Measurements from ENCODE around the gene ZNF784. TPM values are rescaled to one million over a fixed set of nuclear protein-coding genes. Genes with fewer than 3 reads are reported as not detected.

Gene ZNF784
- total and polyA plus RNA-seq, 2 of the 4 experiments (the other 2 are of a cell fraction): 2.5 to 3.7 TPM

- Histone ChIP-seq H2AK9ac (replicated peaks; ENCODE audit: low read depth, low read length, poor library complexity) (peak overlapping the region; percentile 99), H4K91ac (ENCODE audit: insufficient read depth, low read depth, low read length) (peak overlapping the region; percentile 80), H2BK120ac (ENCODE audit: low read depth, low read length) (peak overlapping the region; percentile 62; the same call in 1 of the 2 replicates), H4K20me1 (ENCODE audit: insufficient read depth, low read length) (peaks cover 43% of the 10 kb centered on the region), H3K23ac (ENCODE audit: low read depth, low read length) (peak overlapping the region; percentile 68; the same call in 1 of the 2 replicates), H2BK20ac (ENCODE audit: low read depth, low read length) (no peak overlapping the region), H3K27me3 (ENCODE audit: control insufficient read depth, insufficient read depth, low read length) (no peaks in the 10 kb centered on the region), H3K4me3 (ENCODE audit: insufficient read depth, low read depth, low read length) (peak overlapping the region; percentile 71), H3K9ac (ENCODE audit: low read depth, low read length) (peak overlapping the region; percentile 86), H3K9me3 (ENCODE audit: control insufficient read depth, insufficient read depth, low read length) (no peaks in the 10 kb centered on the region), H3K4ac (ENCODE audit: low read depth, low read length) (peak overlapping the region; percentile 91), H3K4me1 (ENCODE audit: control insufficient read depth, insufficient read depth, low read length) (peaks cover 14% of the 10 kb centered on the region), H3K27ac (ENCODE audit: insufficient read depth, low read length) (peak overlapping the region; percentile 89), H3K4me2 (ENCODE audit: low read depth, low read length) (peak overlapping the region; percentile 35), H2BK15ac (ENCODE audit: low read depth, low read length) (no peak overlapping the region; the same call in 2 of the 3 replicates), H2BK5ac (ENCODE audit: low read depth, low read length, poor library complexity, severe bottlenecking) (peak overlapping the region; percentile 82), H2AK5ac (ENCODE audit: low read depth, low read length) (peak overlapping the region; percentile 53), H3K56ac (ENCODE audit: extremely low read depth, insufficient read depth, low read length) (peak overlapping the region; percentile 97), H3K36me3 (ENCODE audit: control insufficient read depth, insufficient read depth, low read length) (peaks cover 8% of the 10 kb centered on the region), H4K5ac (ENCODE audit: low read depth, low read length) (peak overlapping the region; percentile 64), H2AFZ (replicated peaks; ENCODE audit: low read length, poor library complexity) (peak overlapping the region; percentile 98), H3K9me1 (ENCODE audit: insufficient read depth, low read length) (peaks cover 13% of the 10 kb centered on the region), H3K18ac (ENCODE audit: low read depth, low read length) (peak overlapping the region; percentile 40), H3K14ac (replicated peaks; ENCODE audit: low read depth, low read length) (peak overlapping the region; percentile 95), H4K8ac (ENCODE audit: low read depth in 2 of 2, low read length in 2 of 2) (peak overlapping the region; percentile 93 to 98), H3K79me1 (ENCODE audit: low read depth in 1 of 2, low read length in 2 of 2) (peaks cover under 1 to 14% of the 10 kb centered on the region in 2 experiments; a peak in 2 of 4 replicates)
- dilution Hi-C loops (cut with HindIII; ENCODE audit: low sequenced_read_pairs, unreplicated experiment): no loop called here
- in situ Hi-C loops (cut with MboI; ENCODE audit: low sequenced_read_pairs): loop anchor here (25.0 kb wide), 2 partner anchors 1191 to 1516 kb away; partner anchors contain the start of genes CDC42EP5, CNOT3 and LENG9
- 1% methylated on average over 37 of the region's 57 CpGs; no CpG with 5 or more reads in 1 of the 2 experiments for WGBS, 2 experiments (ENCODE audit: extremely low coverage in 2 of 2, insufficient read length in 1 of 2)
- intact Hi-C loops (cut with micrococcal nuclease): loop anchor here (2.0 kb wide), 1 partner anchor 21 kb away; the partner anchor contains the start of gene EPN1
- no TSS peak for BruUV-seq (replicated peaks)
- ATAC-seq (ENCODE audit: low read depth) (peak; percentile 57), DNase-seq (peak; percentile 99)
- ChIA-PET POLR2A (ENCODE audit: unreplicated experiment) (interaction anchor here (0.6 to 1.1 kb wide), 7 partner anchors 10 to 1785 kb away, joined by 3 to 10 read pairs (median 6); no protein-coding TSS in a partner anchor), CTCF (interaction anchor here (0.6 to 1.1 kb wide), 7 partner anchors 12 to 1518 kb away, joined by 3 to 5 read pairs (median 3); no protein-coding TSS in a partner anchor)
- peak; percentile 73 for TF ChIP-seq RAD21 (IDR thresholded peaks at IDR 0.05; ENCODE audit: low read length)
- TF ChIP-seq CHD1 (IDR thresholded peaks at IDR 0.05; ENCODE audit: low read depth, low read length): no peak
- TF ChIP-seq ELK1 (IDR thresholded peaks at IDR 0.05; ENCODE audit: borderline replicate concordance, low read depth, low read length): peak; percentile 70; the same call in 1 of the 2 replicates
- 0 out of 2 replicates have a peak, but pooled peaks have one; percentile 17 for TF ChIP-seq RFX5 (IDR thresholded peaks at IDR 0.05; ENCODE audit: low read depth, low read length)
- TF ChIP-seq FOS (IDR thresholded peaks at IDR 0.05; ENCODE audit: low read depth, low read length): no peak
- TF ChIP-seq BHLHE40 (IDR thresholded peaks at IDR 0.05; ENCODE audit: low read depth, low read length): peak; percentile 42; the same call in 1 of the 2 replicates
- TF ChIP-seq RCOR1 (IDR thresholded peaks at IDR 0.05; ENCODE audit: insufficient replicate concordance, low read length): no peak
- peak; percentile 85 for TF ChIP-seq SMC3 (IDR thresholded peaks at IDR 0.05; ENCODE audit: low read depth, low read length)
- TF ChIP-seq MXI1 (IDR thresholded peaks at IDR 0.05; ENCODE audit: borderline replicate concordance, low read depth, low read length): peak; percentile 77; the same call in 1 of the 2 replicates
- TF ChIP-seq MAZ (IDR thresholded peaks at IDR 0.05; ENCODE audit: borderline replicate concordance, low read depth, low read length): peak; percentile 25; the same call in 1 of the 2 replicates
- no peak for TF ChIP-seq NFE2L2 (IDR thresholded peaks at IDR 0.05; ENCODE audit: low read depth, low read length)
- TF ChIP-seq POLR2A (IDR thresholded peaks at IDR 0.05; ENCODE audit: low read depth, low read length): peak; percentile 70; the same call in 1 of the 2 replicates
- TF ChIP-seq CTCF (conservative IDR thresholded peaks at IDR 0.05; ENCODE audit: low read depth, low read length): peak; percentile 100
- TF ChIP-seq MAFK (IDR thresholded peaks at IDR 0.05; ENCODE audit: low read depth, low read length): peak; percentile 4; the same call in 1 of the 2 replicates
- TF ChIP-seq CEBPB (IDR thresholded peaks at IDR 0.05; ENCODE audit: low read depth, low read length): no peak
These were observed 29.4 kb upstream of the ZNF784 start for GRCh38 chr19:55653651-55654322.

Measured in IMR-90 (cell line).